Gastroesophageal sphincter (tissue), 4 donors: ENCODE data around the gene CORIN. TPM values are rescaled to one million over a fixed set of nuclear protein-coding genes. Genes with fewer than 3 reads are reported as not detected.
A peak's percentile ranks its signal among the peaks of the same experiment; 100 is the strongest.

Experiments used
- ATAC-seq: fragments of 150-250 bp; one replicate; pipeline ENCODE4 v1.9.1; 2016; ENCODE audit warnings: mild to moderate bottlenecking, moderate library complexity
- H3K27ac ChIP-seq, 4 donors: fragments of 200-600 bp; sonication (generic) in 3 of 4; 1 replicate in 3 of 4; 2 replicates in 1 of 4; pipeline ENCODE4 v1.5.1; 2016 to 2019
- H3K27me3 ChIP-seq: fragments of 200-600 bp; sonication (generic); one replicate; pipeline ENCODE4 v1.5.1; 2019
- H3K36me3 ChIP-seq, 2 donors: fragments of 200-600 bp; sonication (generic); one replicate each; pipeline ENCODE4 v1.5.1; 2019; ENCODE audit warnings: control low read depth in 1 of 2
- H3K4me1 ChIP-seq, 3 donors: fragments of 200-600 bp; sonication (generic); 1 replicate in 2 of 3; 2 replicates in 1 of 3; pipeline ENCODE4 v1.5.1; 2016 to 2019; ENCODE audit warnings: control low read depth in 2 of 3
- H3K4me3 ChIP-seq, 2 donors: fragments of 200-600 bp; sonication (generic); one replicate each; pipeline ENCODE4 v1.5.1; 2019; ENCODE audit warnings: mild to moderate bottlenecking in 1 of 2, moderate library complexity in 1 of 2
- H3K9me3 ChIP-seq, 3 donors: fragments of 200-600 bp; sonication (generic); one replicate each; pipeline ENCODE4 v1.5.1; 2017 to 2019; ENCODE audit warnings: control low read depth in 2 of 3
- CTCF ChIP-seq, 4 experiments: fragments of 200-600 bp in 2 of 4; fragments of 450-650 bp in 2 of 4; sonication (generic) in 1 of 4; IDR thresholded peaks; one replicate each; pipeline ENCODE4 v1.5.1; 2017 to 2019; ENCODE audit warnings: antibody characterized with exemption in 4 of 4, mild to moderate bottlenecking in 2 of 4, moderate library complexity in 2 of 4
- EP300 ChIP-seq: sonication (generic); formaldehyde crosslinking; IDR thresholded peaks from one replicate; pipeline ENCODE4 v1.6.1; 2017; ENCODE audit warnings: antibody characterized with exemption, mild to moderate bottlenecking
- POLR2A ChIP-seq, 2 donors: fragments of 450-650 bp; IDR thresholded peaks; one replicate each; pipeline ENCODE4 v1.6.1; 2017; ENCODE audit warnings: antibody characterized with exemption in 2 of 2, mild to moderate bottlenecking in 2 of 2, moderate library complexity in 1 of 2
- POLR2AphosphoS5 ChIP-seq: sonication (generic); formaldehyde crosslinking; IDR thresholded peaks from one replicate; pipeline ENCODE4 v1.6.1; 2017; ENCODE audit warnings: antibody characterized with exemption
- WGBS, 2 donors: methylation state at CpG; one replicate each; pipeline ENCODE4 v1.1.5; 2018; ENCODE audit warnings: low coverage in 1 of 2; 5-methylcytosine and 5-hydroxymethylcytosine counted together
- total RNA-seq, 4 donors: library from RNA; depleted of rRNA; stranded (reverse); fragments of >200 nt; gene quantifications; one replicate each; pipeline ENCODE4 v1.1.0, GENCODE V29; 2016

The CORIN gene
- total RNA-seq, 4 donors from 2014 or later = 0.47 to 3.3 (median 2.2) TPM

- Histone ChIP-seq H3K9me3 (no peaks in the 10 kb centered on the region), H3K27me3 (no peaks in the 10 kb centered on the region), H3K4me1 (peaks cover 0 to 15% (median 0%) of the 10 kb centered on the region in 3 donors), H3K4me3 (no peak overlapping the region), H3K27ac (no peak overlapping the region), H3K36me3 (peaks cover 0 to 6% of the 10 kb centered on the region in 2 donors)
- TF ChIP-seq POLR2AphosphoS5 (no peak), POLR2A (IDR thresholded peaks at IDR 0.05) (no peak), EP300 (no peak)
- 45% methylated on average over 1 of the region's 1 CpG; no CpG with 5 or more reads in 1 of the 2 donors for WGBS, 2 donors
- no peak for ATAC-seq
These were observed 240.2 kb downstream of the CORIN start for GRCh38 chr4:47597696-47598095.

GRCh38 chr4:47590325-47590724 lies 247.5 kb downstream of the CORIN start:
- Histone ChIP-seq H3K4me1 (peaks cover 0 to 2% (median 0%) of the 10 kb centered on the region in 3 donors), H3K36me3 (peaks cover 14 to 79% of the 10 kb centered on the region in 2 donors), H3K4me3 (no peak overlapping the region), H3K27me3 (no peaks in the 10 kb centered on the region), H3K27ac (no peak overlapping the region), H3K9me3 (peaks cover 0 to 16% (median 0%) of the 10 kb centered on the region in 3 donors)
- 100% methylated on average over 1 of the region's 1 CpG for WGBS, 2 donors
- no peak for TF ChIP-seq CTCF (IDR thresholded peaks at IDR 0.05)
- TF ChIP-seq EP300 = no peak
- no peak for TF ChIP-seq POLR2AphosphoS5
- no peak for TF ChIP-seq POLR2A (IDR thresholded peaks at IDR 0.05)
- ATAC-seq = no peak

- no peak for ATAC-seq
- H3K4me3 ChIP-seq = no peak overlapping the region
- H3K27me3 ChIP-seq = no peaks in the 10 kb centered on the region
- H3K27ac ChIP-seq = peak overlapping the region; percentile 29 to 77 (median 62)
- peaks cover 0 to 18% (median 0%) of the 10 kb centered on the region in 3 donors for H3K4me1 ChIP-seq
- TF ChIP-seq POLR2AphosphoS5 = no peak
- TF ChIP-seq POLR2A (IDR thresholded peaks at IDR 0.05) = no peak
- no peak for TF ChIP-seq CTCF (IDR thresholded peaks at IDR 0.05)
- TF ChIP-seq EP300 = no peak
- 83 to 91% methylated on average over 3 of the region's 3 CpGs for WGBS, 2 donors
- H3K36me3 ChIP-seq = peaks cover 0 to 99% of the 10 kb centered on the region in 2 donors
- no peaks in the 10 kb centered on the region for H3K9me3 ChIP-seq
These were observed 258.6 kb downstream of the CORIN start for GRCh38 chr4:47579235-47579634.

GRCh38 chr4:47577779-47578553 lies 259.9 kb downstream of the CORIN start:
- peak; percentile 46 for TF ChIP-seq POLR2AphosphoS5
- no peak for TF ChIP-seq EP300
- no peaks in the 10 kb centered on the region for H3K9me3 ChIP-seq
- WGBS, 2 donors = 36 to 44% methylated on average over 6 to 7 of the region's 7 CpGs
- ATAC-seq = peak; percentile 90
- no peak overlapping the region for H3K4me3 ChIP-seq
- peaks cover 0 to 99% of the 10 kb centered on the region in 2 donors for H3K36me3 ChIP-seq
- no peaks in the 10 kb centered on the region for H3K27me3 ChIP-seq
- H3K27ac ChIP-seq = peak overlapping the region; percentile 49 to 77 (median 72)
- H3K4me1 ChIP-seq = peaks cover 0 to 18% (median 0%) of the 10 kb centered on the region in 3 donors

GRCh38 chr4:47572981-47573380 lies 264.9 kb downstream of the CORIN start:
- Histone ChIP-seq H3K36me3 (peaks cover 0 to 96% of the 10 kb centered on the region in 2 donors), H3K27ac (no peak overlapping the region), H3K4me3 (no peak overlapping the region), H3K27me3 (no peaks in the 10 kb centered on the region), H3K9me3 (no peaks in the 10 kb centered on the region), H3K4me1 (peaks cover 0 to 5% (median 0%) of the 10 kb centered on the region in 3 donors)
- no peak for ATAC-seq
- 56 to 61% methylated on average over 3 of the region's 3 CpGs for WGBS, 2 donors
- no peak for TF ChIP-seq POLR2A (IDR thresholded peaks at IDR 0.05)
- no peak for TF ChIP-seq CTCF (IDR thresholded peaks at IDR 0.05)
- TF ChIP-seq EP300 = no peak
- no peak for TF ChIP-seq POLR2AphosphoS5

GRCh38 chr4:47570816-47571215 lies 267.1 kb downstream of the CORIN start:
- no peak for ATAC-seq
- peaks cover 0 to 84% of the 10 kb centered on the region in 2 donors for H3K36me3 ChIP-seq
- TF ChIP-seq EP300 (no peak), POLR2AphosphoS5 (no peak), POLR2A (IDR thresholded peaks at IDR 0.05) (no peak), CTCF (IDR thresholded peaks at IDR 0.05) (no peak)
- H3K27me3 ChIP-seq = no peaks in the 10 kb centered on the region
- no peaks in the 10 kb centered on the region for H3K9me3 ChIP-seq
- no peaks in the 10 kb centered on the region for H3K4me1 ChIP-seq
- no peak overlapping the region for H3K4me3 ChIP-seq
- no peak overlapping the region for H3K27ac ChIP-seq
